Adrenal gland (tissue), 12 donors: ENCODE measurements around the gene OR2A5. TPM values are rescaled to one million over a fixed set of nuclear protein-coding genes. Genes with fewer than 3 reads are reported as not detected.

Experiments used
- DNase-seq, 7 donors: peaks; one replicate each; pipeline ENCODE4 v3.0.0-alpha.2; 2019 to 2020
- H3K27ac ChIP-seq, 5 donors: fragments of 200-600 bp; sonication (generic) in 4 of 5; 1 replicate in 3 of 5; 2 replicates in 2 of 5; pipeline versions ENCODE4 v1.5.1 to v1.8.0; 2016 to 2020; ENCODE audit warnings: mild to moderate bottlenecking in 1 of 5
- H3K27me3 ChIP-seq: fragments of 200-600 bp; 2 replicates; pipeline ENCODE4 v1.8.0; 2021
- H3K36me3 ChIP-seq, 2 donors: fragments of 200-600 bp; replicated peaks in 1 of 2; 1 replicate in 1 of 2; 2 replicates in 1 of 2; pipeline versions ENCODE4 v1.5.1 to v1.8.0; 2018 to 2022
- H3K4me1 ChIP-seq, 2 donors: fragments of 200-600 bp; replicated peaks in 1 of 2; 1 replicate in 1 of 2; 2 replicates in 1 of 2; pipeline versions ENCODE4 v1.5.1 to v1.8.0; 2018 to 2021
- H3K4me3 ChIP-seq, 4 donors: fragments of 200-600 bp; sonication (generic) in 3 of 4; one replicate each; pipeline ENCODE4 v1.5.1; 2016 to 2018
- H3K9me3 ChIP-seq, 3 donors: fragments of 200-600 bp; sonication (generic) in 1 of 3; replicated peaks in 1 of 3; 1 replicate in 2 of 3; 2 replicates in 1 of 3; pipeline versions ENCODE4 v1.5.1 to v1.8.0; 2016 to 2021
- CTCF ChIP-seq, 6 experiments: fragments of 450-650 bp in 4 of 6; fragments of 200-600 bp in 2 of 6; sonication (generic) in 1 of 6; IDR thresholded peaks; 1 replicate in 5 of 6; 2 replicates in 1 of 6; pipeline versions ENCODE4 v1.5.1 to v1.8.0; 2016 to 2021; ENCODE audit warnings: antibody characterized with exemption in 6 of 6, mild to moderate bottlenecking in 2 of 6, moderate library complexity in 1 of 6
- POLR2A ChIP-seq, 2 donors: fragments of 450-650 bp; IDR thresholded peaks; one replicate each; pipeline ENCODE4 v1.6.1; 2017; ENCODE audit warnings: antibody characterized with exemption in 2 of 2, mild to moderate bottlenecking in 2 of 2, moderate library complexity in 1 of 2
- WGBS, 4 donors: extraction: QIAGEN DNeasy Blood & Tissue Kit in 2 of 4; methylation state at CpG; one replicate each; pipeline versions ENCODE4 v1.1.5 to v1.1.7; 2013 to 2017; 5-methylcytosine and 5-hydroxymethylcytosine counted together
- intact Hi-C, 2 donors: fragments of 100-400 bp; cut with DNase I; formaldehyde crosslinking; loops; one replicate each; pipeline versions ENCODE4 v1.14.1 to v1.15.0; 2022 to 2023
- polyA plus RNA-seq, 3 donors: library from polyadenylated mRNA; stranded (reverse); fragments of 200-250 nt in 2 of 3; fragments of 350-450 nt in 1 of 3; fragmentation: Illumina TruSeq in 1 of 3; extraction: RNeasy Lipid Tissue Mini Kit (QIAGEN cat#74804) in 1 of 3; gene quantifications; one replicate each; pipeline ENCODE4 v1.2.3, GENCODE V29; 2013 to 2014
- total RNA-seq, 9 donors: library from RNA; depleted of rRNA in 4 of 9; stranded (reverse); fragments of >200 nt in 4 of 9; fragments of 120-200 nt in 1 of 9; fragmentation: NEBNext Ultra II Directional in 1 of 9; extraction: Animal tissue kit (Norgen Biotek cat#: 25700) in 1 of 9; gene quantifications; one replicate each; pipeline versions ENCODE4 v1.1.0 to v1.2.4, GENCODE V29; 2013 to 2023
- donor health status: healthy with polysubstance abuse.
- donor health status: Bipolar disorder and iron deficiency.
- donor health status: DM: yes; HTN: yes; CAD: no.
- donor health status: DM: no; HTN: no; CAD: no.
- donor health status: DM: no; HTN: no; CAD: no.
- donor health status: DM: yes; HTN: yes; CAD: no.

Gene OR2A5
- total and polyA plus RNA-seq, 12 donors: under 0.01 TPM; not detected in 11

- Histone ChIP-seq H3K27me3 (peaks cover 4% of the 10 kb centered on the region), H3K4me1 (no peaks in the 10 kb centered on the region), H3K27ac (no peak within 1 kb of the TSS), H3K9me3 (no peaks in the 10 kb centered on the region), H3K4me3 (no peak within 1 kb of the TSS), H3K36me3 (no peaks in the 10 kb centered on the region)
- TF ChIP-seq POLR2A (IDR thresholded peaks at IDR 0.05): no peak
- no peak for TF ChIP-seq CTCF (IDR thresholded peaks at IDR 0.05)
- 74 to 88% (median 87%) methylated on average over 2 of the region's 2 CpGs for WGBS, 4 donors
- no peak for DNase-seq
- intact Hi-C loops: no loop called here
Measured at GRCh38 chr7:144085978-144086377, 37.2 kb downstream of the OR2A5 start, which contains the start of gene OR2A12. Gene OR2A12 (plus strand): TSS chr7:144086278. CDS start chr7:144095108, 8,830 bp downstream.

GRCh38 chr7:144086730-144087129 is 38.0 kb downstream of the OR2A5 start:
- no peak overlapping the region for H3K27ac ChIP-seq
- H3K4me3 ChIP-seq: no peak overlapping the region
- H3K4me1 ChIP-seq: no peaks in the 10 kb centered on the region
- TF ChIP-seq CTCF (IDR thresholded peaks at IDR 0.05) (no peak), POLR2A (IDR thresholded peaks at IDR 0.05) (no peak)
- WGBS, 4 donors: 57 to 68% (median 63%) methylated on average over 4 of the region's 4 CpGs
- DNase-seq: no peak
- intact Hi-C loops: no loop called here
- peaks cover 4% of the 10 kb centered on the region for H3K27me3 ChIP-seq
- H3K36me3 ChIP-seq: no peaks in the 10 kb centered on the region
- no peaks in the 10 kb centered on the region for H3K9me3 ChIP-seq

- no peak for DNase-seq
- Histone ChIP-seq H3K9me3 (no peaks in the 10 kb centered on the region), H3K4me3 (no peak overlapping the region), H3K4me1 (no peaks in the 10 kb centered on the region), H3K36me3 (no peaks in the 10 kb centered on the region), H3K27ac (no peak overlapping the region), H3K27me3 (peaks cover 4% of the 10 kb centered on the region)
- intact Hi-C loops: no loop called here
- WGBS, 4 donors: 59 to 71% (median 71%) methylated on average over 1 of the region's 1 CpG
- no peak for TF ChIP-seq POLR2A (IDR thresholded peaks at IDR 0.05)
- TF ChIP-seq CTCF (IDR thresholded peaks at IDR 0.05): no peak
Measured at GRCh38 chr7:144087230-144087629, 38.5 kb downstream of the OR2A5 start.

- 76 to 86% (median 81%) methylated on average over 3 of the region's 3 CpGs for WGBS, 4 donors
- Histone ChIP-seq H3K9me3 (no peaks in the 10 kb centered on the region), H3K27me3 (peaks cover 4% of the 10 kb centered on the region), H3K36me3 (no peaks in the 10 kb centered on the region), H3K4me1 (no peaks in the 10 kb centered on the region), H3K4me3 (no peak overlapping the region), H3K27ac (no peak overlapping the region)
- no peak for TF ChIP-seq CTCF (IDR thresholded peaks at IDR 0.05)
- no peak for TF ChIP-seq POLR2A (IDR thresholded peaks at IDR 0.05)
- intact Hi-C loops: no loop called here
- no peak for DNase-seq
Measured at GRCh38 chr7:144090667-144091066, 41.9 kb downstream of the OR2A5 start.
